ENCODE measurements around the gene MAML3.

The MAML3 gene

DNA sequence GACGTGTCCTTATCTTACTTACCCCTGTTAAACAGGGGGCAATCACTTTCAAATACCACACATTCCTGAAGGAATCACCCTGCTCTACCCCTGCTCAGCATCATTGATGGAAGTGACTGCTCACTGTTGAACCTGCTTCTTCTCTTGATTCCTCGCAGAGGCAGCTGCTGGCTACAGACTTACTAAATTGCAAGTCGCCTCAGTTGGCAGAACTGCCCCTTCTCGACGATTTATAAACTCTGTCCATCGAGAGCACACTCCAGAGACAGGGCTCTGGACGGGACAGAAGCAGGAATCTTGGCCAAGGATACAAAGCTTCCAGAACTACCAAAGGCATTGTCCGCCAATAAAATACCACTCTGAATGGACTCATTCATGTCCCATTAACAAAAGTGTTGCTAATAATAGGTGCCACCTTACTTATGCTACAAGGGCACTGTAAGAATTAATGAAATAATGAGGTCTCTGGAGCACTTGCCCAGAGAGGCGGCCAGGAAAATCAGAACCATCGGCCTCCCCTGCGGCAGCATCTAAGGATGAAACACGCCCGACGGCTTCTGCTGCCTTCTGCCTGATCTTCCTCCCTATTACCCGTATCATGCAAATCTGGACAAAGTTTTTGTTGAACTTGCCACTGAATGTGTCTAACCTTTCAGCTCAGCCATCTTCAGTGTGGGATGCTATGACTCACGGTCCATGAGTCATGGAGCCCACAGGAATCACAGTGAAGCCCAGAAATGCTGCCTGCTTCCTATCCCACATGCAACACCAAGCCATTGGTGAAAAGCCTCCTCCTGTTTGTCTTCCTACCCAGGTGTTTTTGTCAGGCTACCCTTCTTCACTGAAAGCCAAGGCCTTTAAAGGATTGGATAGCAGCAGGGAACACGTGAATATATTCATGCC lies 164.9 kb downstream of the MAML3 start:
- DNase-seq: peak; percentile 76 to 90 (median 82)

DNA sequence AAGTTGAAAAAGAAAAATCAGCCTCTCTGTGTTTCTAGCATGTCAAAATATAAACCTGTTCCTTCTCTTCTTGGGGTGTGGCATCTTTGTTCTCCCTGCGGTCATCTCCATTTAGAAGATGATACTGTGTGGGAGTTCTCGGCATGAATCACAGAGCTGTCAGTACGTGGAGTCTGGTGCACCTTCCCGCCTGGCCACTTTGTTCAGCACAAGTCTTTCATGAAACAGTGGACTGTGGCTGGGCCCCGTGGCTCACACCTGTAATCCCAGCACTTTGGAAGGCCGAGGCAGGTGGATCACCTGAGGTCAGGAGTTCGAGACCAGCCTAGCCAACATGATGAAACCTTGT lies 166.5 kb downstream of the MAML3 start:
- no peak for DNase-seq

DNA sequence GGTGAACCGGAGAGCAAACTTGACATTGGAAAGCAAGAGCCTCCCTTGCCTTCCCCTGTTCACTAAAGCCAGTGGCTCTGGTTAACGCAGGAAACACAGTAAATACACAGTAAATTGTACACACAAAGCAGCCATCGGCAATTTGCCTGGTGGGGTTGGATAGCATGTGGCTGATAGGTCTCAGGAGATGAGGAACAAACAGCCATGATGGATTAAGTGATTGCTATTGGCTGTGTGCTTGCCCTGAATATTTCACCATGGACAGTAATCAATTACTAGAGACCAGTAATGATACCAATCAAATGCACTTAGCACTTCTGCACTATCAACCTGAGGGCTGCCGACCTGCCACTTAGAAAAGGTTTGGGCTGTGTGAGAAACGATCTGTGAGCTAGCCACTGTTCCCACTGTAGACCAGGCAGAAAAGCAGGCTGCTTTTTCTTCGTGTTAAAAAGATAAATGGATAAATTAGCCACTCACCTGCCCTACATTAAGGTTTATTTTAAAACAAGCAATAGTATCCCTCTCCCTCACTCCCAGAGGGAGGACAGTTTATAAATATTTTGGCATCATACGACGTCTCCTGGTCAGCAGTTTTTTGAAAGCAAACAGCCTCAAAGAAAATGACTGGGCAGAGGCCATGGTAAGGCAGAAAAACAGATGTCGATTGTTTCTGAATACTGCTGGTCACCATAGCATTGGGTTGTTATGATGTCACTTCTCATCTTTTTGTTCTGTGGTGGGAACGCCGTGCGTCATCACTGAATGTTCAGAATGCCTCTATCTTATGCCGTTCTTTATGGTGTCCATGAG lies 167.1 kb downstream of the MAML3 start:
- no peak for DNase-seq

DNA sequence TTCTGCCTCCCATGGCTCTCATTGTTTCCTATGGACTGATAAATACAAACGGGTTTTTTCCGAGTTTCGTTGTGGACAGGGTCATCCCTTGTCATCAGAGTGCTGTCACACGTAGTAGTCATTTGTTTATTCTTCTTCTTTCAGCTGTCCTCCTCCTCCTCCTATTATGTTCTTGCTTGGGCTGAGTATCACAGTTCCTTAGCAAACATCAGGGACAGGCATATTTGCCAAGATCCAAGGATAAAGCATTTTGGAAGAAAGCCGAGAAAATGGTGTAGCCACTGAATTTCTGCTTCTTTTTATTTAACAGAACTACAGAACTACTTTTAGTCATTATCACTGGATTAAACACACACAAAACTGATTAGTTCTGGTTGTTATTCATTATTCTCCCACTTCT lies 167.9 kb downstream of the MAML3 start:
- DNase-seq: no peak

DNA sequence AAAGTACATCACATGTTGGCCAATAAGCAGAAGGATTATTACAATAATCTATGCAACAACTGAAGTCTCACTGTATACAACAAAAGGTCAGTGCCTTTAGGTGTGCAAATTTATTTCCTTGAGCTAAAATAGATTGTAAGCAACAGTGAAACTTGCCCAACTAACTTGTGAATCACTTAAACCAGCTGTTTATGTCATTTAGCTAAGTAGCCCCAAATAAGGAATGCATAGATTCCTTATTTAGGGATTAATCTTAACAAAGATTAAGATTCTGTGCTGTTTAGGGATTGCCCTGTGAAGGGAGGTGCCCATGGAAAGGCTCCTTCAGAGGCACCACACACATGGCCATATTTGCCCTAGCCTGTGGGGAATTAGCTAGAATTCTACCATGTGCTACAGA lies 168.6 kb downstream of the MAML3 start:
- DNase-seq: no peak

DNA sequence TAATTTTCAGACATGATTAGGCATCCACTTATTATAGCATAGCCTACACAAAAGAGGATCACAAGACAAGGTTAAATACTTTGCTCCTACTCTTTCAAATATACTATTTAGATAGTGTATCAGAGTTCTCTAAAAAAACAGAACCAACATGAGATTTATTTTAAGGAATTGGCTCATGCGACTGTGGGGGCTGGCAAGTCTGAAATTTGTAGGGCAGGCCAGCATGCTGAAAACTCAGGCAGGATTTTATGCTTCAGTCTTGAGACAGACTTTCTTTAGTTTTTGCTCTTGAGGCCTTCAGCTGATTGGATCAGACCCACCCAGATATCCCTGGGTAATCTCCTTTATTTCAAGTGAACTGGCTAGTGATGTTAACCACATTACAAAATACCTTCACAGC lies 169.5 kb downstream of the MAML3 start:
- DNase-seq: peak; percentile 44 to 75 (median 69)

DNA sequence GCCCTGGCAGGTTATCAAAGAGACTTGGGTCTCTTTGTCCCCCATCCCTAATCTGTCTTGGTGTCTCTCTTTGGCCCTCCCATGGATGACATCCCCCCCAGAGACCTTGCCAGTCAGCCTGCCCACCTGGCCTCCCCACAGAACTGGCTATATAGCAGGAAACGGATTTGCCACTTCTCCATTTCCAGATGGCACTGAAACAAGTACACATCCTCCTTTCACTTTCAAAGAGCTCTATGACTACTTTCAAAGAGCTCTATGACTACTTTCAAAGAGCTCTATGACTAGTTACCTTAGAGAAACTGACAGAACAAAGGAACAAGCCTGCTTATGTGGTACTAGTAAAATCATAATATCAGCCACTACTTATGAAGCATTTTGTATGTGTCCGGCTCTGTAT lies 175.3 kb downstream of the MAML3 start:
- DNase-seq: peak; percentile 39 to 79 (median 66)

DNA sequence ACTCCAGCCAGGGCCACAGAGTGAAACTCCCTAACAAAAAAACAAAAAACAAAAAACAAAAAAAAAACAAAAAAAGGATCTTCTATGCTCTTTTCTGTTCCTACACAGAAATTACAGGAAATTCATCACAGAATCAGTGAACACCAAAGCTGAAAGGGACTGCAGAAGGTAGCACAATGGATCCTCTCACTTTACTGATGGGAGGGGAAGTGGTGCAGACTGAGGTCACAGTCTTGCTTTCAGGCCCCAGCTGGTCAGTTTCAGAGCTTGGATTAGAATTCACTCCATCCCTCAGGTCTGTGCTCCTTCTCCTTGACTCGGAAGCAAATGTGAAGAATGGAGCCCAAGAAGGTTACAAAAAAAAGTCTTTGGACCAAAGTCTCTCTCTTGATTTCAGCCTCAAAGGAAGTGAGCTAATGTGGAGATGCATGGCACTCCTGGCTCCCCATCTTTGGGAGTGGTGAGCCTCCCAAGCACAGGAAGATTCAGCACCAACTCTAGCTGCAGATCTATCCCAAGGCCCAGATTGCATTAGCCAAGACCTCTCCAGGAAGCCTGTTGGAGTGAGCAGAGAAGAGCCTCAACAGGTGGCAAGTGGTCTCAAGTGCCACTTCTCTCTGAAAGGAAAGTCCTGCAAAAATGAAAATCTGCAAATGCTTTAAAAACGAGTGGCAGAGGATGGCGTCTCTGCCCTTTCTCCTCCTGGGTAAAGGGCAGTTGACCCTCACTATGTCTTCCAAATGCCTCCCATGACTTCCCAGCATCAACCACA lies 176.0 kb downstream of the MAML3 start:
- peak in 1 of 4 experiments; percentile 37 for DNase-seq

DNA sequence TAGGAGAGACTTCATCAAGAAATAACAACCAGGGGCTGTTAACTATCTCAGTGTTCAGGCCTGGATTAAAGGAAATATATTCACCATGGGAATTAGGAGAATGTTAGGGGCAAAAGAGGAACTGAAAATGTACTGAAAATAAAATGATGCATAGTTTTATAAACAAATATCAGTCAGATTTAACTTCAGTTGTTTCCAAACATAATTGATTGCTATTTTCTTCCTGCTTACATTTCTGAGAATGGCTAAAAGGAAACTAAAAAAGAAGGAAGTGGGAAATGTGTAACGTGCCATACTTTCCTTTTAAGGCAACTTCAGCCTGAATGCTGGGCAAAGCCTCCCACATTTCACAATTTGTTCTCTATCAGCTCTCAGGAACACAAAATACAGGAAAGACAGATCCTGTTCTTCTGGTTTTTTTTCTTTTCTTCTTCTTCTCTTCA lies 178.1 kb downstream of the MAML3 start:
- DNase-seq: peak; percentile 52 to 85 (median 77)

DNA sequence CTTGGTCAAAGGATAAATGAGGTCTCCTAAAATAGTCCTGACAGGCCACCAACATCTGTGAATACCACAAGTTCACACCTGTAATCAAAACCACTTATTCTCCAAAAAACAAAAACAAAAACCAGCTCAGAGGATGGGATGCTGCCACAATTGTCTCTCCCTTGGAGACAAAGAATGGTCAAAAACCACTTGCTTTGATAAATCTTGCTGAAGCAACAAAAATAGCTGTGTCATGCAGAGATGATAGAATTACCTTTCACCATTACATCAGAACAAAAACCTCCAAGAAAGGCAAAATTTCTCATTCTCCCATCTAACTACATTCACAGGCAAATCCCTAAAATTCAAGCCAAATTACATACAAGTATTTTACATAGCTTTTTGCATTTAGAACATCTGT lies 180.4 kb downstream of the MAML3 start:
- DNase-seq: no peak

DNA sequence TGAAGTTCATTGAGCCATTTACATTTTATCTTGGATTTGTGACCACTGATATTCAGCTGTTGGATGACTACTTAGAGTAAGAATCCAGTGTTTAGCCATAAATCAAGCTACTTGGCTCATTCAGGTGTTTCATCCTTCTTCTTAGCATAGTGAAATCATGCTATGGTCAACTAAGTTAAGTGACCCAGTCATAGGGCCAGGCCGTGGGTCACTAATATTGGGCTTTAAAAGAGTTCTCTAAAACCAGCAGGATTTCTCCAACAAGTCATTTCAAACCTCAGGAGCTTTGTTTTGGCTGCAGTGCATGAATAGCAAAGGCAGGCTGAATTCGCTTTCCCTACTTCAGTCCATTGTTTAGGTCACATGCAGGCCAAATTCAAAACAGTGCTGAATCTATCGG lies 181.0 kb downstream of the MAML3 start:
- no peak for DNase-seq

DNA sequence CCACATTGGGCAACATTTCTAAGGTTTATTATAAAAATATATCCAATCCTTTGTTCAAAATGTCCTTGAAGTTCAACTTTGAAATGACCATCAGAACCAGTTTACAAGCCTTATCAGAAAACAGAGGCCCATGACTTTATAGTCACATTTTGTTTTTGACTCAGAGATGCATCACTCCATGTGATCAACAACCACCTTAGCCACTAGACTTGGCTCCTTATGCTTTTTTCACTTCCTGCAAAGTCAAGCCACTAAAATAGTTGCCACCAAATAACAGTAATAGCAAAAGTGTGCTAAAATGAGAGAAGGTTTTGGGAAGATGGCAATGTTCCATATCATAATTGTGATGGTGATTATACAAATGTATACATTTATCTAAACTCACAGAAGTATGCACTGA lies 181.7 kb downstream of the MAML3 start:
- DNase-seq: peak in 3 of 4 experiments; percentile 30 to 58 (median 52)

DNA sequence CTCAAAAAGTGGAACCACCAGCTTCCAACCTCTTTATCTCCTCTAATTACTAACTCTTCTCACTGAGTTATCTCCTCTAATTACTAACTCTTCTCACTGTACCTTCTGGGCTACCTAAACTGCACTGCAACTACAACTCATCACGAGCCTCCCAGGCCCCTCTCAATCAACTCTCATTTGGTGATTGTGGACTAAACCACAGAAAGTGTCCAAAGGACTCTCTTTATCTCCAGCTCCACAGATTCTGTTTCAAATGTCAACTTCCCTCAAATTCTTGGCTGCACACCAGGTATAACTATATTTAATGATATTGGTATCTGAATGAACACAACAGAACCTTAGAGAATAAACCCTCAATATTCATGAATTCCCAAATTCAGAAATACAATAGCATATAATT lies 182.9 kb downstream of the MAML3 start:
- DNase-seq: no peak

DNA sequence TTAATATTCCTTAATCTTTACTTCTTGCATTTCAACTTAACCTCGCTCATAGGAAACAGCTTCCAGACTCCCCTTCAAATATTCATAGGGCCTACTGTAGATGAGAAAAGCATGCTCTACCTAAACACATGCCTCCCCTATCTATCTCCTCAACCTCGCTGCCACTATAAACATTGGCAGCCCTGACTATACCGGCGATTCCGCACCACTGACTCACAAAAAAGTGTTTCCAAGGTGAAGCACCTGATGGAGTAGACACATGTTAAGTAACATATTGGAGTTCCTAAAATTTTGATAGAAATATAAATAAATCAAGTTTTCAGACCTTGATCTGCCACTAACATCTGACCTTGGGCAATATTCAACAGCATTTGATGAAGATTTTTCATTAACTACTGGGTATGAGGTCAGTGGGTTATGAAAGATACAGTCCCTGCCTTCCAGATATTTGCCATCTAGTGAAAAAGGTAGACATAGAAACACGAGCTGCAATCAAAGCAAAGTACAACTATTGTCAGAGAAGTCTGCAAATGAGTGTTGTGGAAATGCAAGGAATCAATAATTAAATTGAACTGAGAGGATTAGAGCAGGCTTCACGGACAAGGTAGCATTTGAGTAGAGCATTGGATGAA lies 184.2 kb downstream of the MAML3 start:
- no peak for DNase-seq

DNA sequence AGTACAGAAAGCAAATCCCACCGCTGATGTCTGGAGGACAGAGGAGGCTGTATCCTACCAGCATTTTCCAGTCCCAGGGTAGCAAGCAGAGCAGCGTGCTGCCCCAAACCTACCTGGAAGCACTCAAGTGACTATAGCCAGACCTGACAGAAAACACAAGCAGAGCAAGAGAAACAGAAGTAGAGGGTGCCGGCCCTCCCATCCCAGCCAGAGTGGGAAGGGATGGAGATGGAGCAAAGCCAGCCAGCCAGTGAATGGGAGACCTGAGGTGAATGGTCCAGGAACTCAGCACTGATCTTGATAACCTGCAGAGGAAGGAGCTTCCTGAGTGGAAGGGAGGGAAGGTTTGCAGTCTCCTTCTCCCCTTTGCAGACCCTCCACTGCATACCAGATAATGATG lies 185.2 kb downstream of the MAML3 start:
- no peak for DNase-seq

DNA sequence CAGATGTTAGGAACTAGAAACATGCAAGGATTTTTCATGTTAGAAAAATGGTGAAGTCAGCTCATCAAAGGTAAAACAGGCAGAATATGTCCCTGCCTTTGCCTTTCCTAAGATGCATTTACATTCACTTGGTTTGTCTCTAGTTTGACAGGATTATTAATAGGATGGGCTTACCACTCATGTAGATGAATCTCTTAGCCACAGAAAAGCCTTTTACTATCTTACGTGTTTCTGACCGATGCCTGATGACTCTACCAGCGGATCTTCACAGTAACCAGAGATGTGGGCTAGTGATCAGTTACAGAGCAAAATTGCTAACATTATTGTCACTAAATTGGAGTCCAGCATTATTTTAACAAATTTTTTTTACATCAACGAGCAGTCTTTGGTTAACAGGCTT lies 187.6 kb downstream of the MAML3 start:
- no peak for DNase-seq

DNA sequence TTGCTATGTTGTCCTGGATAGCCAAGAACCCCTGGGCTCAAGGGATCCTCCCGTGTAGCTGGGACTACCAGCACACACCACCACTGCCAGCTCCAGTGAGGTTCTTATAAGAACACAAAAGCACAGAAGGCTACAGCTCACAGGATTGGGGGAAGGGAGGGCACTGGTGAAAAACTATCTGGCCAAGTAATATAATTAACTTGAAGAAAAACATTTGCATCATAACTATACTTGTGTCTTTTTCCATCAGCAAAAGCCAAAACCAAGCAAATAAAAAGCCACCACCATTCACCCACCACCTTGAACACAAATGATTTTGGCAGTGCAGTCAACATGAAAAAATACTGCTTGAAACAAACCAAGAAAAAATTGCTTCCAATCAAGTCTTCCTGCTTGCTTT lies 188.2 kb downstream of the MAML3 start:
- no peak for DNase-seq

DNA sequence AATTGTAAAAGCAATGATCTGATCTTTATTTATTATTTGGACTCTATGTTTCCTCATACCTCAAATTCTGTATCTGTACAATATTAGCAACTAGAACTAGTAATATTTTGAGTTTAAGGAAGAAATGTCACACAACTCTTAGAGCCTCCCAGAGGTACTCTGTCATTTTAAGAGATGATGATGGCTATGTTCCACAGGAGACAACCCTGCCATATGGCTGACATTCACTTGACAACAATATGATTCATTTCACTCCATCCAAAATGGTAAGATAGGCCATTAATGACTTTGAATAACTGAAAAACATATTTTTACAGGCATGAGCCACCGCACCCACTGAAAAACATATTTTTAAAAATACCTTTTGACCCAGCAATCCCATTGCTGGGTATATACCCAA lies 190.3 kb downstream of the MAML3 start:
- no peak for DNase-seq

DNA sequence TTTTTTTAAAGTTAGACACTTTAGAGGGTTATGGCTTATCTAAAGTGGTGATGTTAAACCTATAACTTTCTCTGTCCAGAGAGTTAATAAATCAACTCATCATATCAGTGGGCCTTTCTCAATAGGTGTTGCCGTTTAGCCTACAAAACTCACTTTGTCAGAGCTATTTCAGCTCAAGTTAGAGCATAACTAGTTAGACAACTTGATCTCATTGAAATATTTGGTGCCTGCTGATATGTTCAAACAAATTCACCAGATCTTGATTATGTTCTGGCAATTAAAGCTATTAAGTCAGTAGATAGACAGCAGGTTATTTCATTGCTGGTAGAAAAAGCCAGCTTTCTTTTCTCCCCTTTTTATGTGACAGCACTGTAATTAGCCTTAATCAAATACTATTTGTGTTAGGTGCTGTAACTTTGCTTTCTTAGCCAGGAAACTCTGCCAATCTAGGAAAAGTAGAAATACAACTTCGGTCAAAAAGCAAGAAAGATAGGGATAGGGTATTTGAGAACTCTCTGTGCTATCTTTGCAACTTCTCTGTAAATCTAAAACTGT lies 191.8 kb downstream of the MAML3 start:
- DNase-seq: no peak

DNA sequence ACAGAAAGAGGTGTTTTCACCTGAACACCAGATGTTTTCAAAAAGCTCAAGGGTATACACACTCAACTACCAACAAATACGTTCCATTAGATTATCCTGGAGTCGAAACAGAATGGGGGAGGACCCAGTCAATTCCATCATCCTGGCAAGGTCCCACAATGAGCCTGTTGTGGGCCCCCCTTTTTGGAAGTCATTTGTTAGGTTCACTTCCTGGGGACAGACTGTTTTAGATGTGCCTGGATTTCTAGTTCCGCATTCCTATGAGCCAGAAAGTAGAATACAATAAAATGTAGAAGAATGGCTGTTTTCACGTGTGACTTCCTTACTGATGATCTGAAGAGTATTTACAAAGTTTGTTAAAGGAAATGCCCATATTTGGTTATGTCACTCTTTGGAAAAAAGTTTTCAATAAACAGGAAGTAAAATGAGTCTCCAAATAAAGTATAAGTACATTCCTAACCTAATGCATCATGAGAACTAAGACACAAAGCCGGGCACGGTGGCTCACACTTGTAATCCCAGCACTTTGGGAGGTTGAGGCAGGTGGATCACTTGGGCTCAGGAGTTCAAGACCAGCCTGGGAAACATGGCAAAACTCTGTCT lies 192.5 kb downstream of the MAML3 start:
- peak in 1 of 4 experiments; percentile 53 for DNase-seq

DNA sequence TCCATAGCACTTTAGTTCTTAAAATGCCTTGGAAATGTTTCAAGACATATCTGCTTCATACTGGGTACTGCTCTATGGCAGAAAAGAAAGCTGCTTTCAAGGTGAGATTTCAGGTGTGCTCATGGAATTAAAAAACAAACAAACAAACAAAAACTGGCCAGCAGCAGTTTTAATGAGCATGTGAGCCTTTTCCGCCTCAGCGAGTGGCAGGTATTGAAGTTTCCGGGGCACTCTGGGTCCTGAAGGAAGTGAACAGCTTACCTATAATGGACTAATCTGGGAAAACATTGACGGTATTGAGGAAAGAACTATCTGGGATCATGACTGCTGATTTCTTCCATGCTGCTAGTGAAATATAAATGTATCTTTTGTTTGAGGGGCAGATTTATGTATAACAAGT lies 194.6 kb downstream of the MAML3 start:
- no peak for DNase-seq

DNA sequence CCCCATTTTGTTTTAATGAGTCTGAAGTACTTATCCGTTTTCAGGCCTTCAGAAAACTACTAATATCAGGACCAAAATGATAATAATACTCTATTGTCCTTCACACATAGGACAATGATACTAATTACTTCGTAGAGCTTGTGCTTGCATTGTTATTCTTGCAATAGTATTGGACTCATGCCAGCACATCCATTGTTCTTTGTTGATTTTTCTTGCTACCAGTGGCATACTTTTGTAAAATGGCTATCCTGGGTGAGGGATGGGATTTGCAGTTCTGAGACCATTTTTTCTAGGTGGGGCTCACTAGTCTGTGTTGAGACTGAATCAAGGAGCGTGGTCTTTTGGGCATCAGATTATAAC lies 195.3 kb downstream of the MAML3 start:
- DNase-seq: no peak
